ENCODE results near the gene CD48. TPM values are rescaled to one million over a fixed set of nuclear protein-coding genes. Genes with fewer than 3 reads are reported as not detected.

Gene CD48
- total RNA-seq, 1 donor from 2014 or later = not detected

DNA sequence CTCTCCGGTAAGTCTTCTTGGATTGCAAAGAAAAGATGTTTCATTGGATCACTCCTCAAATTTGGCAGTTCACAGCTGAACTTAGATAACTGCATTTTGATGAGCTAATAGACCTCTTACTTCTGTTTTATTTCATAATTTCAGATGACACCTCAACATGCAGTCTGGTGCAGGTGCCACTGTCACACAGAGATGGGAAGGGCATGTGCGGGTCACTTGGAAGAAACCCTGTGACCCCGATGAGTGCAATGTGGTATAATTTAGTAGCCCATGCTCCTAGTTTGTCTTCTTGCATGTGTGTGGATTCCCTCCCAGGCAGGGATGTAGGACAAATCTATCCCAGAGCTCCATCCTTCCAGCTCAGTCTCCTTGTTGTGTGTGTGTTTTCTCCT is 64.3 kb downstream of the CD48 start:
- Mint-ChIP-seq H3K27ac (ENCODE audit: unreplicated experiment) (no peak overlapping the region), H3K9me3 (ENCODE audit: low read depth) (no peaks in the 10 kb centered on the region)

DNA sequence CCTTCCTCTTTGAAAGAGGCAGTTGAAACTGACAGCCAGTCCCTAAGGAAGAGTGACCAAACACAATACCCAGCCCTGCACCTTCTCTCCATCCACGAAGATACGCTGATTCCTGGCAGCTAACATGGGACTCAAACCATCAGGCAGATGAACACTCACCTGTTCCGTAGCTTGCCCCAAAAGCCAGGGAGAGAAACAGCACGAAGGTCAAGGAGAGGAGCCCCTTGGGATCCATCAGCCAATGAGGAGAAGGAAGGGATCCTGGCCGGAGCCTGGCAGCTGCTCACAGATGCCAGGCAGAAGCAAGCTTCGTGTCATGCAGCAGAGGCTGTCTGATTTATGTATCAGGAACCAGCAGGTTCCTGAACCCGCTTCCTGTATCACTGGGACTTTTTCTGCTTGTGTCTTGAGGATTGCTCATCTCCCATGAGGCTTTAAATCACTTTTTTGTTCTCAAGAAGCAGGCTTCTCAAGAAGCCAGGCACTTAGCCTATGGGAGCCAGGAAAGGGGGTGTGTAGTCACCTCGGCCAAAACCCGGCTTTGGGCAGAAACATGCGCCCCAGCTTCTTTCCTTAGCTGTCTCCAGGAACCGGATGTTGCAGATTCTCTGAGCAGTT is 64.8 kb downstream of the CD48 start, which contains the start of gene SLAMF1:
Gene SLAMF1 (minus strand): TSS at position 334 of the 618 bp plus-strand sequence. CDS start 99 bp downstream, at position 235.
- no peaks in the 10 kb centered on the region for H3K9me3 Mint-ChIP-seq (ENCODE audit: low read depth)
- H3K4me1 Mint-ChIP-seq (ENCODE audit: low read depth) = no peaks in the 10 kb centered on the region
- no peak within 1 kb of the TSS for H3K27ac Mint-ChIP-seq (ENCODE audit: unreplicated experiment)
- no peaks in the 10 kb centered on the region for H3K36me3 Mint-ChIP-seq (ENCODE audit: low read depth)
- H3K27me3 Mint-ChIP-seq (ENCODE audit: low read depth) = peaks cover 15% of the 10 kb centered on the region
- TF ChIP-seq, protein P1, sequence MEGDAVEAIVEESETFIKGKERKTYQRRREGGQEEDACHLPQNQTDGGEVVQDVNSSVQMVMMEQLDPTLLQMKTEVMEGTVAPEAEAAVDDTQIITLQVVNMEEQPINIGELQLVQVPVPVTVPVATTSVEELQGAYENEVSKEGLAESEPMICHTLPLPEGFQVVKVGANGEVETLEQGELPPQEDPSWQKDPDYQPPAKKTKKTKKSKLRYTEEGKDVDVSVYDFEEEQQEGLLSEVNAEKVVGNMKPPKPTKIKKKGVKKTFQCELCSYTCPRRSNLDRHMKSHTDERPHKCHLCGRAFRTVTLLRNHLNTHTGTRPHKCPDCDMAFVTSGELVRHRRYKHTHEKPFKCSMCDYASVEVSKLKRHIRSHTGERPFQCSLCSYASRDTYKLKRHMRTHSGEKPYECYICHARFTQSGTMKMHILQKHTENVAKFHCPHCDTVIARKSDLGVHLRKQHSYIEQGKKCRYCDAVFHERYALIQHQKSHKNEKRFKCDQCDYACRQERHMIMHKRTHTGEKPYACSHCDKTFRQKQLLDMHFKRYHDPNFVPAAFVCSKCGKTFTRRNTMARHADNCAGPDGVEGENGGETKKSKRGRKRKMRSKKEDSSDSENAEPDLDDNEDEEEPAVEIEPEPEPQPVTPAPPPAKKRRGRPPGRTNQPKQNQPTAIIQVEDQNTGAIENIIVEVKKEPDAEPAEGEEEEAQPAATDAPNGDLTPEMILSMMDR (IDR thresholded peaks at IDR 0.05) = no peak
- no peak within 1 kb of the TSS for H3K4me3 Mint-ChIP-seq (ENCODE audit: unreplicated experiment)
- no peak for DNase-seq (ENCODE audit: low spot score)

More for the DNA sequence above, 64.3 kb downstream of the CD48 start:
- no peak for DNase-seq (ENCODE audit: low spot score)
- Mint-ChIP-seq H3K36me3 (ENCODE audit: low read depth) (no peaks in the 10 kb centered on the region), H3K4me1 (ENCODE audit: low read depth) (no peaks in the 10 kb centered on the region), H3K27me3 (ENCODE audit: low read depth) (peaks cover 15% of the 10 kb centered on the region), H3K4me3 (ENCODE audit: unreplicated experiment) (no peak overlapping the region)
- TF ChIP-seq, protein P1 (IDR thresholded peaks at IDR 0.05) = no peak

DNA sequence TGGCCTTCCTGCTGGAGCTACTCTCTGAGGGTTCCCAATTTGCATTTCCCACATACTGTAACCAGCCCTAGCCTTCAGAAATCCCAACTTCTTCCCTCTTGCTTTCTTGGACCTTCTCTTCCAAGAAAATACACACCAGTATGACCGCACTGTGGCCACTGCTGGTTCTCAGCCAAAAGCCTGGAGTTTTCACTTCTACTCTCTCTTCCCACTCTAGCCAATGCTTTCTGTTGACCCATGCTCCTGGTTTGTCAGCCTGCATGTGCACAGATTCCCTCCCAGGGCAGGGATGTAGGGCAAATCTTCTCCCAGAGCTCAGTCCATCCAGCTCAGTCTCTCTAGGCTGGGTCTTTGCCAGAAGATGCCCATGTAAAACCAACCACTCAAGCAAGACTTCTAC is 65.4 kb downstream of the CD48 start:
- Mint-ChIP-seq H3K4me3 (ENCODE audit: unreplicated experiment) (no peak overlapping the region), H3K9me3 (ENCODE audit: low read depth) (no peaks in the 10 kb centered on the region), H3K4me1 (ENCODE audit: low read depth) (no peaks in the 10 kb centered on the region), H3K36me3 (ENCODE audit: low read depth) (no peaks in the 10 kb centered on the region), H3K27ac (ENCODE audit: unreplicated experiment) (no peak overlapping the region), H3K27me3 (ENCODE audit: low read depth) (peaks cover 14% of the 10 kb centered on the region)
- DNase-seq (ENCODE audit: low spot score) = no peak
- TF ChIP-seq, protein P1 (IDR thresholded peaks at IDR 0.05) = no peak

DNA sequence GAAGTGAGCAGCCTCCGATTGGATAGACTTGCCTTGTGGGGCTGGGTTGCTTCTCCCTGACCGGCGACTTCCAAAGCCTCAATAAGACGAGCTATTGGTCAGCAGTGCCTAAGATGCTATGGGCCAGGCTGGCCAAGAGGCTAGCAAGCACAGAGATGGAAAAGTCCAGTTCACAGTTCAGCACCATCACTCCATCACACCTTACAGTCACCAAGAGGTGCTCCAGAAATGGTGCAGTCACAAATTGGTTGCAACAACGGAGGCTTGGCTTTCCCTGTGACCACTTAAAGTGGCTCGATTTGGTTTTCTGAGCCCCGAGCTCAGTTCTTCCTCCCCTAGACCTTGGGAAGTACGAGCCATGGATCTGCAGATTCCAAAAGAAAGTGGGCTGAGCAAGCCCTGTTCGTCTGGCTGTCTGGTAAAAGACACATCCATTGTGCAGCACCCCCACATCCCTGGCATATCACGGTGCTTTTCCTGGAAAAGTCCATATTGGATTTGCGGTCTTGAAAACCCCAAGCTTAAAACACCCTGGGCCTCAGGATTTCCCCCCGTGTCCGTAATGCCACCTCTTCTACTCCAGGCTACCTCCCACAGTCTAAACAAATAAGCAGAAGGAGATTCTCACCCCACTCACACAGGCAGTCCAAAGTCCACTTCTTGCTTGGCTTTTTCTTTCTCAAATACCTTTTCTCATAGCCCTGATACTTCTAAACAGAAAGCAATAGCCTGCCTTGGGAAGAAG is 66.1 kb downstream of the CD48 start:
- H3K36me3 Mint-ChIP-seq (ENCODE audit: low read depth) = no peaks in the 10 kb centered on the region
- H3K4me1 Mint-ChIP-seq (ENCODE audit: low read depth) = no peaks in the 10 kb centered on the region
- no peaks in the 10 kb centered on the region for H3K9me3 Mint-ChIP-seq (ENCODE audit: low read depth)
- peaks cover 12% of the 10 kb centered on the region for H3K27me3 Mint-ChIP-seq (ENCODE audit: low read depth)
- TF ChIP-seq, protein P1 (IDR thresholded peaks at IDR 0.05) = no peak
- H3K27ac Mint-ChIP-seq (ENCODE audit: unreplicated experiment) = no peak overlapping the region
- no peak overlapping the region for H3K4me3 Mint-ChIP-seq (ENCODE audit: unreplicated experiment)
- DNase-seq (ENCODE audit: low spot score) = no peak

DNA sequence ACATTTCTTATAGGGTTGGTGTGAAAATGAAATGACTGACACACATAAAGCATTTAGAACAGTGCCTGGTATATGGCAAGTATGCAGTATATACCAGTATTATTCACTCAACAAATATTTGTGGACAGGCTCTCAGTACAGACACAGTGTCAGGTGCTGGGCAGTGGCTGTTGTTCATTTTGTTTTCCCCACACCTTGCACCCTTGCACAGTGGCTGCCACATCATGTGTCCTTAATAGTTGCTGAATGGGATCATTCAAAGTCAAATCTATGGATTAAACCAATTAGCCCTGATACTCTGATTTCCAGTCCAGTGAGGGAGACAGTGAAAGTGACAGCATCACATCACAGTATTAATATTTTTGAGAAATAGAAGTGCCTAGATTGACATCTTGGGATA is 67.2 kb downstream of the CD48 start:
- H3K9me3 Mint-ChIP-seq (ENCODE audit: low read depth) = no peaks in the 10 kb centered on the region
- H3K27me3 Mint-ChIP-seq (ENCODE audit: low read depth) = peaks cover 12% of the 10 kb centered on the region
- H3K4me1 Mint-ChIP-seq (ENCODE audit: low read depth) = peaks cover 5% of the 10 kb centered on the region
- TF ChIP-seq, protein P1 (IDR thresholded peaks at IDR 0.05) = no peak
- H3K36me3 Mint-ChIP-seq (ENCODE audit: low read depth) = no peaks in the 10 kb centered on the region
- no peak for DNase-seq (ENCODE audit: low spot score)
- H3K27ac Mint-ChIP-seq (ENCODE audit: unreplicated experiment) = no peak overlapping the region
- H3K4me3 Mint-ChIP-seq (ENCODE audit: unreplicated experiment) = no peak overlapping the region

Data from chondrocyte (in vitro differentiated cells).